Measurements from ENCODE around the gene SLC4A4.

DNA sequence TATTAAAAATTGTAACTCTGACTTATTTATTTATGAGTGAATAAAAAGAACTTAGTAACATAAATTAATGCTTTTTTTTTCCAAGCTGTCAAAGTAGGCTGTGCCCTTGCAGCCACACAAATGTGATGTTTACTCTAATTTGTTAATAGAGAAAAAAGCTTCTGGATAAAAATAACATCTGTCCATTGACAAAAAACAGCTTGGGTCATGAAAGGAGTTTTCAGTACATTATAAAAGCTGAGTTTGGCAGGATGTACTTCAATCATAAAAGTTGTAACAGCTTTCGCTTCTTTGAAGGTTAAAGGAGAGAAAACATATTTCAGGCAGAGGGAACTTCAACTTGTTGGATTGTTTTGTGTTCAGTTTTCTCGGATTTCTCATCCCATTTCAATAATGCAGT is 105.6 kb downstream of the SLC4A4 start:
- no peak for TF ChIP-seq POLR2A (IDR thresholded peaks at IDR 0.05)
- no peak for TF ChIP-seq CTCF (IDR thresholded peaks at IDR 0.05)
